Liver (tissue), 9 donors: ENCODE data around the gene PISD. TPM values are rescaled to one million over a fixed set of nuclear protein-coding genes. Genes with fewer than 3 reads are reported as not detected.
A peak's percentile ranks its signal among the peaks of the same experiment; 100 is the strongest.

ENCODE experiments used
- DNase-seq: peaks from one replicate; pipeline ENCODE4 v3.0.0-alpha.2; 2017; ENCODE audit warnings: low spot score
- H3K27ac ChIP-seq, 2 donors: one replicate each; pipeline ENCODE4 v1.7.0; 2013; ENCODE audit warnings: inconsistent platforms in 2 of 2, low read length in 2 of 2, control low read depth in 1 of 2, low read depth in 1 of 2, mild to moderate bottlenecking in 1 of 2
- H3K27me3 ChIP-seq, 4 donors: one replicate each; pipeline versions ENCODE4 v1.6.1 to v1.7.0; 2013; ENCODE audit warnings: low read length in 3 of 4, inconsistent platforms in 1 of 4, mild to moderate bottlenecking in 1 of 4, moderate library complexity in 1 of 4; ENCODE audit not compliant: control insufficient read depth in 4 of 4, insufficient read depth in 4 of 4
- H3K36me3 ChIP-seq, 4 donors: one replicate each; pipeline versions ENCODE4 v1.6.1 to v1.7.0; 2013; ENCODE audit warnings: low read length in 3 of 4, mild to moderate bottlenecking in 3 of 4, low read depth in 1 of 4, moderate library complexity in 1 of 4; ENCODE audit not compliant: control insufficient read depth in 4 of 4, insufficient read depth in 3 of 4
- H3K4me1 ChIP-seq, 4 donors: one replicate each; pipeline versions ENCODE4 v1.6.1 to v1.7.0; 2013; ENCODE audit warnings: low read length in 3 of 4, mild to moderate bottlenecking in 3 of 4, moderate library complexity in 1 of 4; ENCODE audit not compliant: control insufficient read depth in 4 of 4, insufficient read depth in 4 of 4
- H3K4me3 ChIP-seq, 3 donors: one replicate each; pipeline versions ENCODE4 v1.6.1 to v1.7.0; 2013; ENCODE audit warnings: low read length in 3 of 3, control low read depth in 1 of 3, low read depth in 1 of 3, mild to moderate bottlenecking in 1 of 3
- H3K9ac ChIP-seq, 2 donors: one replicate each; pipeline ENCODE4 v1.7.0; 2013; ENCODE audit warnings: low read length in 2 of 2, mild to moderate bottlenecking in 2 of 2, moderate library complexity in 2 of 2, control low read depth in 1 of 2, low read depth in 1 of 2
- H3K9me3 ChIP-seq, 4 donors: one replicate each; pipeline versions ENCODE4 v1.6.1 to v1.7.0; 2013; ENCODE audit warnings: low read length in 3 of 4; ENCODE audit not compliant: control insufficient read depth in 4 of 4
- ATF3 ChIP-seq: IDR thresholded peaks from 2 replicates; pipeline ENCODE4 v1.6.1; 2016; ENCODE audit warnings: antibody characterized with exemption
- CTCF ChIP-seq: fragments of 150-350 bp; IDR thresholded peaks from 2 replicates; pipeline ENCODE4 v1.5.1; 2017; ENCODE audit warnings: improper control_type of control experiment, low read depth, low read length; ENCODE audit not compliant: missing input control
- EGR1 ChIP-seq, 2 donors: IDR thresholded peaks; 2 replicates each; pipeline ENCODE4 v1.6.1; 2016 to 2018; ENCODE audit warnings: antibody characterized with exemption in 2 of 2, low read depth in 2 of 2
- FOXA1 ChIP-seq: IDR thresholded peaks from 2 replicates; pipeline ENCODE4 v1.6.1; 2016; ENCODE audit warnings: antibody characterized with exemption
- FOXA2 ChIP-seq: IDR thresholded peaks from 2 replicates; pipeline ENCODE4 v1.6.1; 2016; ENCODE audit warnings: antibody characterized with exemption
- GABPA ChIP-seq, 2 donors: IDR thresholded peaks in 1 of 2; conservative IDR thresholded peaks in 1 of 2; 2 replicates each; pipeline ENCODE4 v1.6.1; 2016; ENCODE audit warnings: antibody characterized with exemption in 2 of 2, mild to moderate bottlenecking in 1 of 2, moderate library complexity in 1 of 2
- HNF4A ChIP-seq, 2 donors: conservative IDR thresholded peaks; 2 replicates each; pipeline ENCODE4 v1.6.1; 2016; ENCODE audit warnings: antibody characterized with exemption in 2 of 2, mild to moderate bottlenecking in 2 of 2
- HNF4G ChIP-seq: IDR thresholded peaks from 2 replicates; pipeline ENCODE4 v1.6.1; 2016; ENCODE audit warnings: antibody characterized with exemption
- JUND ChIP-seq, 2 donors: IDR thresholded peaks; 2 replicates each; pipeline ENCODE4 v1.6.1; 2016; ENCODE audit warnings: antibody characterized with exemption in 2 of 2
- MAX ChIP-seq: IDR thresholded peaks from 2 replicates; pipeline ENCODE4 v1.6.1; 2016; ENCODE audit warnings: antibody characterized with exemption
- REST ChIP-seq: IDR thresholded peaks from 2 replicates; pipeline ENCODE4 v1.6.1; 2016; ENCODE audit warnings: antibody characterized with exemption, mild to moderate bottlenecking
- RXRA ChIP-seq, 2 donors: IDR thresholded peaks; 2 replicates each; pipeline ENCODE4 v1.6.1; 2017 to 2018; ENCODE audit warnings: antibody characterized with exemption in 2 of 2, mild to moderate bottlenecking in 1 of 2
- SP1 ChIP-seq: IDR thresholded peaks from 2 replicates; pipeline ENCODE4 v1.6.1; 2018; ENCODE audit warnings: antibody characterized with exemption, mild to moderate bottlenecking
- TAF1 ChIP-seq: conservative IDR thresholded peaks from 2 replicates; pipeline ENCODE4 v1.6.1; 2016; ENCODE audit warnings: antibody characterized with exemption, mild to moderate bottlenecking
- YY1 ChIP-seq: IDR thresholded peaks from 2 replicates; pipeline ENCODE4 v1.6.1; 2016; ENCODE audit warnings: antibody characterized with exemption, mild to moderate bottlenecking
- ZBTB33 ChIP-seq: IDR thresholded peaks from 2 replicates; pipeline ENCODE4 v1.6.1; 2016; ENCODE audit warnings: antibody characterized with exemption
- WGBS: extraction: QIAGEN DNeasy Blood & Tissue Kit; methylation state at CpG from one replicate; pipeline ENCODE4 v1.1.7; 2013; 5-methylcytosine and 5-hydroxymethylcytosine counted together
- polyA plus RNA-seq, 2 donors: library from polyadenylated mRNA; stranded (reverse) in 1 of 2; unstranded in 1 of 2; fragments of 200-250 nt in 1 of 2; fragments of >200 nt in 1 of 2; fragmentation: Nextera tagmentation in 1 of 2; extraction: Ambion mirVana in 1 of 2; gene quantifications; one replicate each; pipeline versions ENCODE4 v1.2.1 to v1.2.3, GENCODE V29; 2013 to 2015
- total RNA-seq, 2 donors: library from RNA; depleted of rRNA; stranded (reverse); fragments of >200 nt; gene quantifications; one replicate each; pipeline ENCODE4 v1.2.3, GENCODE V29; 2014
- donor health status: healthy.
- donor health status: healthy.
- donor health status: healthy.
- donor health status: healthy.
- donor health status: healthy.

PISD gene
- total and polyA plus RNA-seq, 4 donors, result 14.7 to 28.3 (median 20.4) TPM

- TF ChIP-seq REST, result no peak
These were observed 22.5 kb downstream of the PISD start (continued) for GRCh38 chr22:31639436-31640039.

- Histone ChIP-seq H3K4me3 (peak overlapping the region in 1 of 3 donors; percentile 0), H3K9me3 (no peaks in the 10 kb centered on the region), H3K4me1 (peaks cover 4 to 22% (median 8%) of the 10 kb centered on the region in 4 donors), H3K27ac (peak overlapping the region; percentile 66 to 83), H3K27me3 (no peaks in the 10 kb centered on the region), H3K36me3 (peaks cover 0 to 2% (median 0%) of the 10 kb centered on the region in 4 donors), H3K9ac (peak overlapping the region in 1 of 2 donors; percentile 40)
- peak; percentile 33 for DNase-seq
- 75% methylated on average over 15 of the region's 15 CpGs for WGBS
- TF ChIP-seq JUND (IDR thresholded peaks at IDR 0.05), result no peak
- no peak for TF ChIP-seq FOXA1
- no peak for TF ChIP-seq MAX
These were observed 24.0 kb downstream of the PISD start for GRCh38 chr22:31637891-31638618.

GRCh38 chr22:31637447-31637890 is 24.5 kb downstream of the PISD start:
- no peak overlapping the region for H3K9ac ChIP-seq
- no peaks in the 10 kb centered on the region for H3K9me3 ChIP-seq
- TF ChIP-seq CTCF (no peak), YY1 (no peak), HNF4A (conservative IDR thresholded peaks at IDR 0.05) (no peak), HNF4G (no peak), TAF1 (no peak), GABPA (IDR thresholded peaks at IDR 0.05 in 1 of 2, conservative IDR thresholded peaks at IDR 0.05 in 1 of 2) (no peak), ATF3 (no peak), FOXA2 (no peak), RXRA (IDR thresholded peaks at IDR 0.05) (no peak), MAX (no peak), SP1 (no peak), EGR1 (IDR thresholded peaks at IDR 0.05; ENCODE audit: low read depth in 2 of 2) (no peak), JUND (IDR thresholded peaks at IDR 0.05) (no peak), ZBTB33 (no peak), FOXA1 (no peak)
- H3K27me3 ChIP-seq, result no peaks in the 10 kb centered on the region
- peaks cover 4 to 22% (median 8%) of the 10 kb centered on the region in 4 donors for H3K4me1 ChIP-seq
- peak overlapping the region; percentile 66 to 83 for H3K27ac ChIP-seq
- H3K36me3 ChIP-seq, result peaks cover 0 to under 1% (median 0%) of the 10 kb centered on the region in 4 donors
- H3K4me3 ChIP-seq, result no peak overlapping the region
- WGBS, result 77% methylated on average over 10 of the region's 10 CpGs
- DNase-seq, result peak; percentile 34
